GM12892 (cell line): ENCODE results near the gene IFNGR1.

Source experiments
- POLR2A ChIP-seq: IDR thresholded peaks from 2 replicates; pipeline ENCODE4 v1.6.1; 2011; ENCODE audit warnings: low read depth, low read length, control low read depth
- POLR2AphosphoS5 ChIP-seq: IDR thresholded peaks from 2 replicates; pipeline ENCODE4 v1.6.1; 2011; ENCODE audit warnings: low read depth, low read length, control low read depth
- TAF1 ChIP-seq: IDR thresholded peaks from 2 replicates; pipeline ENCODE4 v1.6.1; 2011; ENCODE audit warnings: low read depth, mild to moderate bottlenecking, control low read depth, low read length, borderline replicate concordance

DNA sequence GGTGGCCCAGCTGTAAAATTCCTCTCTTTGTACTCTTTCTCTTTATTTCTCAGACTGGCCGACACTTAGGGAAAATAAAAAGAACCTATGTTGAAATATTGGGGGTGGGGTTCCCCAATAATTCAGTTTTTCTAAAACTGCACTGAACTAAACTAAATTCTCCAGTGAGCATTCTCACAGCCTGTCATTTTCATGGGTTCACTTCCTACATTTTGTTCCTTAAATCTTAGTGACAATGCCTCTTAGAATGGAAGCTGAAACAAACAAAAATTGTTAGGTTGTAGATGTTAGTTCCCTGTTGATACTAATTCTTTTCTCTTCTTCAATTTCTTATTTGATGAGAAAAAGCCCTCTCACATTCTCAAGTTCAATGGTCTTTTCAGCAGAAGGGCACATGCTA is 35.8 kb upstream of the IFNGR1 start:
- TF ChIP-seq POLR2A (no peak), POLR2AphosphoS5 (no peak), TAF1 (no peak)
